Stimulated activated CD8-positive, alpha-beta memory T cell treated with anti-CD3 and anti-CD28 coated beads, Interleukin-7, amount 100 ng/mL, for 1 hour (primary cell): ENCODE data around the gene VCP.

ENCODE experiments used
- DNase-seq, 2 donors: peaks; one replicate each; pipeline ENCODE4 v3.0.0-alpha.2; 2020; ENCODE audit warnings: low read depth in 2 of 2

Gene VCP

DNA sequence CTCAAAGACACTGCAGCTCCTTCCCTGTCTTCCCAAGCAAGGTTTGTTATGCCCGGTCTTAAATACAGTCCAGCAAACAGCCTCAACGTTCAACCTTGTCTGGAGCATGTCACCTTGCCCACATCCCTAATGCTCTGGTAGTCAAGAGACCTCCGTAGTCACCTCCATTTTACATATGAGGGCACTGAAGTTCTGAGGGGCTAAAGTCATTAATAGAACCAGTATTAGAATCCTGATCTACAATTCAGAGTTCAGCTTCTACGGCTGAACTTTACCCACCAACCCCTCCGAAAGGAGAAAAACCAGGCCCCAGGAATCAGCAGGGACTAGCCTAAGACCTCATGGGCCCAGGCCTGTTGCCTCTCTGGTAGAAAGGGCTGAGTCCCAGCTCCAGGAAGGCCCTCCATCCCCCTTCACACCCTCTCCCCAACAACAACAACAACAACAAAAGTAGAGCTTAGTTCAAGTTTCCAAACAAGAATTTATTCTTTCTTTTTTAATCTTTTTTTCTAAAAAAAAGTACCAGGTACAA is 31.3 kb upstream of the VCP start:
- no peak for DNase-seq

DNA sequence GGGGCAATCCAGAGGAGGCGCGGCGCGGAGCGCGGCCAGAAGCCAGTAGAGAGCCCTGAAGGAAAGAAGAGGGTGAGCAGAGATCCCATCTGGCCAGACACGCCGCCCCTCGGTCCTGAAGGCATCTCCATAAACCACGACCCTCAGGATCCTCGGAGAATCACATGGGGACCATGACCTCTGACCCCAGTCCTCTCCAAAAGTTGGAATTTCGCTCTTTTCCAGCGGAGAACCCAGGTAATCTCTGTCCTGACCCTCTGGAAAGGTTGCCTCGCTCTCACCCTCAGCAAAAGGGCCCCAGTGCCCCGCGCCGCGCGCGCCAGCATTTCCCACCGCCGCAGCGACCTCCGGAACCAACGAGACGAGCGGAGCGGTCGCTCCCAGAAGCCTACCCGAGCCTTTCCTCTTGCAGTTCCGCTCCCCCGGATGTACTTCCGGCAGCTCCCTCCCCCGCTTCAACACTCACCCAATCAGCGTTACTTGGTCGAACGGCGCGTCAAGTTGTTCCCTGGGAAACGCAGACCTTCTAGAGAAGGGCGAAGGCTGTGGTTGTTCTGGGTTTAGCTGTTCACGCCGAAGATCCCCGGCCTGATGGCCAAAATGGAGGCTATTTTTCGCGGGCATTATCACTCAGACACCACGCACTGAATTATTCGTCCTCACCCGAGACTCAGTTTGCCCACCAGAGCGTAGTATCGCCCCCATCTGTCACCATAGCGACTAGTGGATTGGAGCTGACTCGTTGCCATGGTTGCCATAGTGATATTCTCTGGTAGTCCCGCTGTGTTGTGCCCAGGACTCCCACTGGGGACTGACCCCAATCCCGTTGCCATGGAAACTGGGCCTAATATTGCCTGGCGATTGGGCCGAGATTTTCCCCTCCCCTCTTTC is 30.6 kb upstream of the VCP start, which contains the start of gene STOML2:
Gene STOML2, minus strand, starts transcription at position 363 of the 891 bp plus-strand sequence. Its CDS starts 37 bp downstream, at position 326.
- DNase-seq = peak; percentile 80 to 81

DNA sequence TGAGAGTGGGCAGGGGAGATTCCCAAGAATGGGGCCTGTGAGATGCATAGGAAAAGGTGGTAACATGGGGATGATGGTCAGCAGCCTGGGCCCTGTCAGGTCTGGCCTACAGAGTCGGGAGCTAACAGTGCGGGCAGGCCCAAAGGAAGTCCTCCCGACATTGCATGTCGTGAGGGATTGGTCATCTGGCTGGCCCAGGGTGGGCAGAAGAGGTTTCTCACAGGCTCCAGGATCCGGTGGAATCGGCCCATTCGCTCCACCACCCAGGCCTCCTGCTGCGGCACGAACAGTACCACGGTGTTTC is 30.0 kb upstream of the VCP start:
- no peak for DNase-seq

DNA sequence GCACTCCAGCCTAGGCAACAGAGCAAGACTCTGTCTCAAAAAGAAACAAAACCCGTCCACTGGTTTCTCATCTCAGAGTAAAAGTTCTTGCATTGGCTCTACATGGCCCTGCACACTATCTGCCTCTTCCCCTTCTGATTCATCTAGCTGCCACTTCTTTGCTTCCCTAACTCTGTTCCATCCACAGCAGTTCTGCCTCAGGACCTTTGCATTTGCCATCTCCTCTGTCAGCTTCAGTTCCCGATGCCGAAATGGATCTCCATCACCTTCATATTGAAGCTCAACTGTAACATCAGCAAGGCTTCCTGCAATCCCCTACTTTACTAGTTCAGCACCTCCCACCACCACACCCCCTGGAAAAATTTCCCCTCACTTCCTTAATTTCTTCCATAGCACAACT is 25.1 kb upstream of the VCP start:
- no peak for DNase-seq

DNA sequence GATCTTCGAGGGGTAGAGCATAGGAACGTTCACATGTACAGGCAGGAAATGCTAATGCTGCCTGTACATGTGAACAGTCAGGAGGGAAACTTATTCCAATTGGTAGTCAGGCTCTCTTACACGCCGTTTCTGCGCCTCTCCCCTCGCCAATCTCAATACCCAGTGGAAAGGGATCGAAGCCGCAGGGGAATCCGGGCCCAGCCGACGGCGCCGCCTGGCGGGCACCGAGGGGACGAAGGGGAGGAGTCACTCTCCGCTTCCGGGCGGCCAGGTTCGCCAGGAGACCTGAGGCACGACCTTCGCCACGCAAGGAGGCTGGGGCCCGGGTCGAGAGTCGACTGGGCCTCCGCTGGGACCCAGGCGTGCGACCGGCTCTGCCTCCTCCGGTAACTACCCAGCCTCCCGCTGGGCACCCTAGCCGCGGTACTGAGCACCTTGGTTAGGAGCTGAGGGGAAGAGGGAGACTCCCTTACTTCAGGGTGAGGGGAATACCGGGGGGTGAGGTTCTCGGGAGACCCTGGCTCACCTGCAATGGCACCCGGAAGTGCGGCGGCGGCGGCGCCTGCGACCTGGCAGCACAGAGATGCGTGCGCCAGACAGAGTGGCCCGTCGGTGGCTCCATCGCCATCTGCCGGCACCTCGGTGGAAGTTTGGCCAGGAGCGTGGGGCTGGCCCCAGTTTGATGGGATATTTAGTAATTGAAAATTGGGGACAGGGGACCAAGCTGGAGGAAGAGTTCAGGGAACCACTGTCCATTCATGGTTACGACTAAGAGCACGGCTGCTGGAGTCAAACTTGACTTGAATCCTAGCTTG is 23.8 kb upstream of the VCP start, which contains the start of gene PIGO:
Gene PIGO, minus strand, starts transcription at position 557 of the 815 bp plus-strand sequence. CDS start 1,026 bp downstream, outside the sequence.
- peak; percentile 71 to 72 for DNase-seq

DNA sequence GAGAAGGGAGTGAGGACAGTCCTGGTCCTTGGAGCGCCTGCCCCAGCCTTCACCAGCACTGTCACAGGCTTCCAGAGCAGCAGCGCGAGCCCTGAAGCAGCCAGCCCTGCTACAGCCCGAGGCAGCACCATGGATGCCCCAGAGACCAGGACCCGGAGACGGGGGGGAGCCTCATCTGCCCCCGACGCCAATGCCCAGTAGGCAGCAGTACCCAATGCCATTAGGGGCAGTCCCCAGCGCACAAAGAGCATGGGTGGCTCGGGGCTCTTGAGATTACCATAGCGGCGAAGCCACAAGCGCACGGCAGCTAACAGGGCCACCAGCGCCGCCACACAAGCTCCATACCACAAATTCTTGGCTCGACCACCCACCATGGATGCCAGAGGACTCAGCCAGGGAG is 19.1 kb upstream of the VCP start:
- DNase-seq = no peak

DNA sequence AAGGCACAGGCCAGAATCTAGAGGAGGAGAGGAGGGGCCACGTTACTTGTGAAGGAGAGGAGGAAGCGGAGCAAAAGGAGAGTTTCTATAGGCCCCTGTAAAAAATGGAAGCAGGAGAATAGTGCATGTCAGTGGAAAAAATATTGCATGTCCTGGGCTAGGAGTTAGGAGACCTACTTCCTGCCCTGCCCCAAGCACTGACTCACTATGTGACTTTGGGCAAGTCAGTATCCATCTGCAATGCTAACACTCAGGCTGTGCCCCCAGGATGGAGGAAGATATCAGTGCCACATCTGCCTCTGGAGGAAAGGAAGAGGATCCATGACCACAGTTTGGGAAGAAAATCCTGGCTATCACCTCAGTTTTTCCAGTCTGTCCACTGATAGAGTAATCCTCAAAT is 17.0 kb upstream of the VCP start:
- DNase-seq = no peak

DNA sequence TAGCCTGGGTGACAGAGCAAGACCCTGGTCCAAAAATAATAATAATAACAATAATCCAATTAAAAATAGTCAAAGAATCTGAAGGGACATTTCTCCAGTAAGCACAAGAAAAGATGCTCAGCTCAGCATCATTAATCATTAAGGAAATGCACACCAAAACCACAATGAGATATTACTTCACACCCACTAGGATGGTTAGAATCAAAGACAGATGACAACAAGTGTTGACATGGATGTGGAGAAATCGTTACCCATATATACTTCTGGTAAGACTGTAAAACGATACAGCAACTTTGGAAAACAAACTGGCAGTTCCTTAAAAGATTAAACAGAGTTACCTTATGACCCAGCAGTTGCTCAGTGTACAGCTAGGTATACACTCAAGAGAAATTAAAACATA is 12.7 kb upstream of the VCP start:
- DNase-seq = no peak

DNA sequence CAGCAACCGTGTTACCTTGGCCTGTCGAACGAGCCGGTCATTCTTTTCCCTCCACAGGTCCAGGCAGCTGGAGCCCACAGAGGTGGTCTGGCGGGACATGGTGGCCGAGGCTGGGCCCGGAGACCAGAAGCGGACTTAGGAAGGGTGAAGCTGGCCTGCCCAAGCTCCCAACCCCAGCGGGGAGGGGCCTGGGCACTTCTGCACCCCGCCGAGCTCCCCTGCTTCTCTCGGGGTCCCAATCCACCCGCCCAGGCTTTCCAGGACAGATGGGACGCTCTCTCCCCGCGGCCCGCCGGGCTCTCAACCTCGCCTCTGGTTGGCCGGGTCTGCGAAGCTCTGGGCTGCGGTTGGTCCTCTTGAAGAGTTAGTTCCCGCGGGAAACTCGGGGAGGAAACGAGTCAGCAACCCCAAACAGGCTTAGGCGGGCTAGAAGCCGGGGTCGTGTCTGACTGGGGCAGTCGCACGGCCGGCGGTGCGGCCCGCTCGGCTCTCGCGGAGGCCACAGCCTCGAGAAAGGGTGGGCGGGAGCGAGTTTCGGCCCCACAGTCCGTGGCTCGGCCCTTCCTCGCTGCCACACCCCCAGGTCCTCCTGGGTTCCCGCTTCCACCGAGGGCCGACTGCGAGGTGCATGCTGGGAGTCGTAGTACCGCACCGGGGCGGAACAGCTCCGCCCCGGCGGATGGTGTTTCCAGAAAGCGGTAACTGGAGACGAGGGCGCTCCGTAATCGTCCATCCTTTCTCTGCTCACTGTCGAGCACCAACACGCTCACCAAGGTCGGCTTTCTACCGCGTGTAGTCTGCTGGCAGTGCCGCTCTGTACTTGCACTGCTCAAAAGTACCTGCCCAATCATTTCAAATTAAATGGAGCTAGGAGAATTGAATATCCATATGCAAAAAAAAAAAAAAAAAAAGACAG is 7.3 kb upstream of the VCP start, which contains the start of gene FANCG:
Gene FANCG, minus strand, starts transcription at position 517 of the 916 bp plus-strand sequence. Its CDS starts 418 bp downstream, at position 99.
- peak; percentile 63 to 65 for DNase-seq

DNA sequence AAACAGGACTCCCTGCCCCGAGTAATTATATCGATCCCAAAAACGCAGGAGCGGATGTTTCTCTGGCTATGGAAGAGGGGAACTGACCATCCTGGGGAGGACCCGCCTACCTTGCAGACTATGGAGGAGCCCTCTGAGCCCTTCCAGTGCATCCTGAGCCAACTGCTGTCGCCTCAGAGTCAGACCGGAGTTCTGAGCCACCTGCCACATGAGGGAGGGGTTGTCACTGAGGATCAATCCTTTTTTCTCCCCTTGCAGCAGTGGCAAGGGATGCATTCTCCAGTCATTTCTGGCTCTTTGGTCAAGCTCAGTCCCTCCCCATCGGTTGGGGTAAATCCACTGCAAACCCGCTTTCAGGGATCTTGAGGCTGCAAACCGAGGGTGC is 6.6 kb upstream of the VCP start:
- DNase-seq = no peak

DNA sequence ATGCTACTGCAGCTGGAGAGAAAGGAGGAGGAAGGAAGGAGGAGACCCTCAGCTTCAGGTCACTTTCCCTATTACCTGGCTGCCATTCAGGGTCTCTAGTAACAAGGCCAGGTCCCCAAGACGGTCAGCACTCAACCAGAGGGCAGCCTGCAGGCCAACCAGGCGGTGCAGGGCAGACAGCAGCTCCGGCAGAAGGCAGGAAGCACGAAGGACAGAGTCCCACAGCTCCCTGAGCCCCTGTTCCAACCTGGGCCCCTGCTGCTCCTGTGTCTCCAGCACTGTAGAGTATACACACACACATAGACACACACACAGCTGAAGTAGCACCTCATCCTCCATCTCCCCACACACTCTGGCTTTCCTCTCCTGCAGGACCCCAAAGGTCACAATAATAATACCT is 5.6 kb upstream of the VCP start:
- DNase-seq = no peak

DNA sequence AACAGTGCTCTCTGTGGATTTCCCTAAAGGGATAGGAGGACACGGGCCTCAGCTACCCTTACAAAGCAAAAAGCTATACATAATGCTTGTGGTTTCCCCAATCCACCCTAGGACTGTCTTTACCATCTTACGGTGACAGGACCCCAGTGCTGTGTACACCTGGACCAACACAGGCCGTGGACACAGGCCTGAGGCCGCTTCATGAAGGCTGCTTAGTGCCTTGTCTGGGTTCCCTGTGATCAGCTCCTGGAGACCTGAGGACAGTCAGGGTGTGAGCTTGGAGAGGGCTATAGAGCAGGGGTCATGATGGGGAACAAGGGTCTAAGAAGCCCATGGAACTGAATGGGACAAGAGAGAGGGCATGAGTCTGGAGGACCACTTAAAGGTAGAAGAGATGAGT is 4.4 kb upstream of the VCP start:
- DNase-seq = no peak

DNA sequence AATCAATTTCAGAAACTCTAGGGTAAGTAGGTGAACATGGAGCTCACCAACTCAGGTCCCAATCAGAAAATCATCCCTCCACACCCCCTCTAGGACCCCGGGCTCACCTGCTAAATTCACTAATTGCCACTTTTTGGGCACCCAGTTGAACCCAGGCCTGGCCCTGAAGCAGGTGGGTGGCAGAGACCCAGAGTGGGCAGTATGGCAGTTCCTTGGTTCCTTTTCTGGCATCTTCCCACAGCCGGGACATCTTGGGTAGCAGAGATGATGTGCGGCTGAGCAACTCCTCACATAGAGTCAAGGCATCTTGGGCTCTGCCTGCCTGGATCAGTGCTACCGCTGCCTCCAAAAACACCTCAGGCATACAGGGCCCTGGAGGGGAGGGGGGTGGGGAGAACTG is 2.9 kb upstream of the VCP start:
- DNase-seq = no peak

DNA sequence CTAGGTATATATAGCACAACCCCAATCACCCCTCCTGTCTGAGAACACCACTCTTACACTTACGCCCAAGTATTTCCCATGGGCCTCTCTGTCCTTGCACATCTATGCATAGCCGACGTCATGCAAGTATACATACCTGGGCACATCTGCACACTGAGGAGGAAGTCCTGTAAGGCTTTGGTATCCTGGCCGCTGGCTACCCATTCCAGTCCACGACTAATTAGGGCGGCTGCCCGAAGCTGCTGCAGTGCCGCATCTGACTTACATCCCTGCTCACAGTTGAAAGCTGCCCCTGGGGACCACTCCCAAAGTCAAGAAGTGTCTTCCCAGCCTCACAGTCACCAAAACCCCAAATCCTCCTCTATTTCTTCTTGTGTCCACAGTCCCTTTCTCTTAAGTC is 2.4 kb upstream of the VCP start:
- DNase-seq = no peak

DNA sequence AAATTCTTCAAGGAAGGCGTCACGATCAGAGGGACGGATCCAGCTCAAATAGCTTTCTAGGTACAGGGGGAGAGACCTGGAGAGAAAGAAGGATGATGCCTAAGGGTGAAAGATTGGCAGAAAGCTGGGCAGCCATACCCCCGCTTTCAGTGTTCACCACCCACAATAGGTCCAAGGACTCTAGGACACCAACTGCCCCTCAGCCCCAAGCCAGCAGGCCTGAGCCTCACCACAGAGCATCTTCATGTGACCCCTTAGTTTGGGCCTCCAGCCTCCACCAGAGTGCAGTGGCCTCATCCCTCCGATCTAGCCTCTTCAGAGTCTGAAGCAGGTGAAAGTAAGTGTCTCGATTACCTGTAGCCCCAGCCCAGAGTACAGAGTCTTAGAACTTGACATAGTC is 1.7 kb upstream of the VCP start:
- DNase-seq = no peak

DNA sequence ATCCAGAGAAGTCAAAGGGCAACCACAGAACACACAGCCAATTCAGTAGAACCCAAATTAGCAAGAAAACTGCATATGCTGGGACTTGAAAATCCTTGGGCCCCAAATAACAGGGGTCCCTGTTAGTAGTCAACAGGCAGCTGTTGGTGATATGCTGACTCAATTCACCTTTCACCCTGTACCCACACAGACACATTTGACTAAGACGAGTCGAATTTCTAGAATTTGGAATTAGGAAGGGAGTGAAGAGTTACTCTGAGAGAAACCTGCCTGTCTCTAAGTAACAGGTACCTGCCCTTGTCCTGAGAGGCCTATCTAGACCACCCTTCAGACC is 821 bp upstream of the VCP start:
- DNase-seq = no peak

DNA sequence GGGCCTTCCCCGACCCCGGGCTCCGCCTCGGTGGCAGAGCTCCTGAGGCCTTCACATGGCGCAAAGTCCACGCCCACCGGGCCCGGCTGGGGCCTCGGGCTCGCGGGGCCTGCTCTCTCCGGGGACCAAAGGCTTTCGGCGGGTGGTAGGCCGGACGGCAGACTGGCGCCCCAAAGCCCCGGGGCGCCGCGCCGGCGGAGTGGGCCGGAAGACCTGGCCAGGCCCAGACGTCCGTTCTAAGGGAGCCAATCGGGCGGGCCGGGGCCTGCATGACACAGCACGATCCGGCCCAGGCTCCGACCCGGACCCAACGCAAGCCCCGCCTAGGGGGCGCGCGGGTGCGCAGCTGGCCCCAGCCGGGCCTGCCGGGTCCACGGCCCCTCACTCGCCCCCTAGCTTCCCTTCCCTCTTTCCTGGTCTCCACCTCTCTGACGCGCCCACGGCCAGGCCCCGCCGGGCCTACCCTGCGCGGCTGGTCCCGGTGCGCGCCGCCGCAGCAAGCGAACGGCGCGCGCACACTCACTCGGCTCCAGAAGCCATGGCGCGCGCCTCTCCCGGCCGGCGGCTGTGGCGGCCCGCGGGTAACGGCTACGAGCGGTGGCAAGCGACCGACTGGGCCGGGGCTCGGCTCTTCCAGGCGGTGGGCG is 488 bp downstream of the VCP start:
- peak; percentile 39 to 44 for DNase-seq

DNA sequence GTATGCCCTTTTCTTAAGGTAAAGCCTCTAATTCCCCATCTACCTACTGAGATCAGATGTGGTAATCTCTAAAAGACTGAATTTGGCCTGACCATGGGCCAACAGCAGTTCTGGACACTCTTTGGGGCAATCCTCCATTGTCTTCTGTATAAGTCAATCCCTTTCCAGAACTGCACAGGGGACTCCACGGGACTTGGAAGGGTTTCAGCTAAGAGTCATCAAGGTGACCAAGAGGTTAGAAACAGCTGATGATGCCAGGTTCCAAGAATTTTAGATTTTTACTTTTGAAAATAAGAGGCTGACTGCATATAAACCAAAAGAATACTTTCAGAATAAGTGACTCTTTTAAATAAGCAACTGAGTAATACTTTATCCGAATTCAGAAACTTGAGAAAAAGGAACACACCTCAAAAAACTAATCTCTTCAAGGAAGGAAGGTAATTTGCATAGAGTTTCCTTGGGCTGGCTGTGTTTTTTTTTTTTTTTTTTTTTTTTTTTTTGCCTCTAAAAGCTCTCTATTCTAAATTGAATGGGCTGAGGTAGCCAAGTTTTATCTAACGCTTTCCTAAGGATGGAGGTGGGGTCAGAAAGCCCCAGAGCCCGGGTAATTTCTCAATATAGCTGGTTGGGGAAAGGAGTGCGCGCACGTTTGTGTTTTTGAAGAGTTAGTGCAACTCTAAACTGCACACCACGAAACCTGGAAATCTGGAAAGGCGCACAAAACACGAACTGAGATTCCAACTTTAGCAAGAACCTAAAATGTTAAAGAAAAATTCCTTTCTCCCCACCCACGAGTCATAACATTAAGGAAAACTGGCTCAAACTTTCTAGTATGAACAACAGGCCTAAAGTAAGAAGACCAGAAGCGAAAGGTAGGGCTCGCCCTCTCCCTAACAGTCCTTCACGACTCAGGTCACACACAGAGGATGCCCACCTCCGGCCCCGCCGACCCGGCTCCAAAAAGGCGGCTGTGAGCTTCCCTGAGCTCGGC is 1.3 kb downstream of the VCP start:
- DNase-seq = no peak

DNA sequence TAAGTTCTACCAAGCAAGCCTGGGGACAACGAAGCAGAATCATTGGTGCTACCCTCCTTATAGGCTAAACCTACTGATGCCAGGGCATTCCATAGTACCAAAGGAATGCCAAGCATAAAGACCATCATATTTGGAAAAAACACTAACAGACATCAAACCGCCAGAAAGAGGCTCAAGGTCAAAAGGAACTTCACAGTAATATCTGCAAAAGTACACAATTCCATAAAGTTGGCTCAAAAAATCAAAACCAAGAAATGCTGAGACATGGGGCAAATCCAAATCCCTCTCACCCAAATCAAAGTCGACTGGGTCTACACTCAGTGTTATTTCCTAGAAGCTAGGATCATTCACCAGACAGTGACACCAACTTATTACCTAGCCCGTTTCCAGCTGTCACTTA is 3.4 kb downstream of the VCP start:
- DNase-seq = no peak

DNA sequence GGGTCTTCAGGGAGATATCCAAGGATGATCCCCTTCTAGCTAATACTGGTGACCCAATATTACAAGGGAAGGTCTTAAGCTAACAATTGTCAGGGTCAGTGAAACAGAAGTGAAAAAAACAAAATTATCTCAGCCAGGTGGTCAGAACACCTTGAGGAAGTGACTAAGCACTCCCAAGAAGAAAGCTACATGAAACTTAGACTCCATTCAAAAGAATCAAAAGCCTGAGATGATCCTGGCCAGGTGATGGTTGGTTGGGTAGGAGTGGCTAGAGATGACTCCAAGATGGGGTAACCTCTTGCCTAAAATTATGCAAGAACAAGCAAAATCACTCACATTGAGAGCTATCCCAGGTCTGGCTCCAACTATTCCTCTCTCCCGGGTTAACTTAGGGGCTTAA is 5.4 kb downstream of the VCP start:
- no peak for DNase-seq
